Stomach (tissue), 9 donors: ENCODE results near the gene SLC35F2. TPM values are rescaled to one million over a fixed set of nuclear protein-coding genes. Genes with fewer than 3 reads are reported as not detected.

Experiments
- DNase-seq, 2 donors: peaks; one replicate each; pipeline versions ENCODE4 v3.0.0 to v3.0.0-alpha.2; 2013 to 2019
- H3K27ac ChIP-seq, 5 donors: fragments of 200-600 bp in 4 of 5; sonication (generic) in 4 of 5; one replicate each; pipeline ENCODE4 v1.5.1; 2013 to 2019; ENCODE audit warnings: mild to moderate bottlenecking in 1 of 5, moderate library complexity in 1 of 5
- H3K27me3 ChIP-seq, 3 donors: fragments of 200-600 bp; sonication (generic); one replicate each; pipeline ENCODE4 v1.5.1; 2017 to 2019; ENCODE audit warnings: mixed run types in 1 of 3
- H3K36me3 ChIP-seq, 4 donors: fragments of 200-600 bp; sonication (generic); 1 replicate in 3 of 4; 2 replicates in 1 of 4; pipeline ENCODE4 v1.5.1; 2016 to 2019
- H3K4me1 ChIP-seq, 4 donors: fragments of 200-600 bp; sonication (generic); one replicate each; pipeline ENCODE4 v1.5.1; 2016 to 2019
- H3K4me3 ChIP-seq, 4 donors: fragments of 200-600 bp; sonication (generic) in 3 of 4; one replicate each; pipeline ENCODE4 v1.5.1; 2016 to 2019; ENCODE audit warnings: mild to moderate bottlenecking in 1 of 4
- H3K9me3 ChIP-seq, 4 donors: fragments of 200-600 bp; sonication (generic); one replicate each; pipeline ENCODE4 v1.5.1; 2016 to 2019
- EP300 ChIP-seq: sonication (generic); formaldehyde crosslinking; IDR thresholded peaks from one replicate; pipeline ENCODE4 v1.6.1; 2017; ENCODE audit warnings: antibody characterized with exemption
- POLR2A ChIP-seq, 4 donors: fragments of 450-650 bp; IDR thresholded peaks; one replicate each; pipeline ENCODE4 v1.6.1; 2016; ENCODE audit warnings: antibody characterized with exemption in 4 of 4, control low read depth in 2 of 4, mild to moderate bottlenecking in 1 of 4, moderate library complexity in 1 of 4
- POLR2AphosphoS5 ChIP-seq, 3 donors: sonication (generic); formaldehyde crosslinking; IDR thresholded peaks; one replicate each; pipeline ENCODE4 v1.6.1; 2016; ENCODE audit warnings: antibody characterized with exemption in 3 of 3
- WGBS, 5 donors: extraction: QIAGEN DNeasy Blood & Tissue Kit in 3 of 5; methylation state at CpG; one replicate each; pipeline versions ENCODE4 v1.1.5 to v1.1.7; 2013 to 2018; 5-methylcytosine and 5-hydroxymethylcytosine counted together
- intact Hi-C: fragments of 100-400 bp; cut with DNase I; formaldehyde crosslinking; loops from one replicate; pipeline ENCODE4 v1.15.1; 2023; ENCODE audit warnings: low total_unique reads
- polyA plus RNA-seq, 3 donors: library from polyadenylated mRNA; stranded (reverse); fragments of 200-250 nt; gene quantifications; one replicate each; pipeline ENCODE4 v1.2.3, GENCODE V29; 2013
- total RNA-seq, 5 donors: library from RNA; depleted of rRNA; stranded (reverse); fragments of >200 nt; gene quantifications; one replicate each; pipeline versions ENCODE4 v1.1.0 to v1.2.3, GENCODE V29; 2014 to 2016
- TF ChIP-seq, protein P1 (sequence below), 7 experiments: fragments of 450-650 bp in 4 of 7; fragments of 200-600 bp in 3 of 7; sonication (generic) in 3 of 7; IDR thresholded peaks; one replicate each; pipeline ENCODE4 v1.5.1; 2016 to 2019; ENCODE audit warnings: antibody characterized with exemption in 7 of 7, control low read depth in 2 of 7, mild to moderate bottlenecking in 1 of 7
- donor health status: healthy with polysubstance abuse.
- donor health status: Bipolar disorder and iron deficiency.
- donor health status: healthy.

The SLC35F2 gene
- total and polyA plus RNA-seq, 8 donors: 1.8 to 21.2 (median 7.6) TPM

GRCh38 chr11:107752949-107753822, 105.4 kb downstream of the SLC35F2 start:
- intact Hi-C loops: no loop called here
- TF ChIP-seq, protein P1, sequence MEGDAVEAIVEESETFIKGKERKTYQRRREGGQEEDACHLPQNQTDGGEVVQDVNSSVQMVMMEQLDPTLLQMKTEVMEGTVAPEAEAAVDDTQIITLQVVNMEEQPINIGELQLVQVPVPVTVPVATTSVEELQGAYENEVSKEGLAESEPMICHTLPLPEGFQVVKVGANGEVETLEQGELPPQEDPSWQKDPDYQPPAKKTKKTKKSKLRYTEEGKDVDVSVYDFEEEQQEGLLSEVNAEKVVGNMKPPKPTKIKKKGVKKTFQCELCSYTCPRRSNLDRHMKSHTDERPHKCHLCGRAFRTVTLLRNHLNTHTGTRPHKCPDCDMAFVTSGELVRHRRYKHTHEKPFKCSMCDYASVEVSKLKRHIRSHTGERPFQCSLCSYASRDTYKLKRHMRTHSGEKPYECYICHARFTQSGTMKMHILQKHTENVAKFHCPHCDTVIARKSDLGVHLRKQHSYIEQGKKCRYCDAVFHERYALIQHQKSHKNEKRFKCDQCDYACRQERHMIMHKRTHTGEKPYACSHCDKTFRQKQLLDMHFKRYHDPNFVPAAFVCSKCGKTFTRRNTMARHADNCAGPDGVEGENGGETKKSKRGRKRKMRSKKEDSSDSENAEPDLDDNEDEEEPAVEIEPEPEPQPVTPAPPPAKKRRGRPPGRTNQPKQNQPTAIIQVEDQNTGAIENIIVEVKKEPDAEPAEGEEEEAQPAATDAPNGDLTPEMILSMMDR (IDR thresholded peaks at IDR 0.05): no peak
- TF ChIP-seq POLR2A (IDR thresholded peaks at IDR 0.05): no peak
- TF ChIP-seq EP300: no peak
- TF ChIP-seq POLR2AphosphoS5 (IDR thresholded peaks at IDR 0.05): no peak
- no peaks in the 10 kb centered on the region for H3K4me1 ChIP-seq
- no peaks in the 10 kb centered on the region for H3K9me3 ChIP-seq
- H3K27me3 ChIP-seq: no peaks in the 10 kb centered on the region
- no peak overlapping the region for H3K27ac ChIP-seq
- no peak overlapping the region for H3K4me3 ChIP-seq
- no peaks in the 10 kb centered on the region for H3K36me3 ChIP-seq
- WGBS, 5 donors: 44 to 81% (median 65%) methylated on average over 2 of the region's 2 CpGs
- DNase-seq: no peak

GRCh38 chr11:107752508-107752907, 106.1 kb downstream of the SLC35F2 start:
- WGBS, 5 donors: 60 to 75% (median 71%) methylated on average over 5 of the region's 5 CpGs
- intact Hi-C loops: no loop called here
- TF ChIP-seq POLR2AphosphoS5 (IDR thresholded peaks at IDR 0.05) (no peak), EP300 (no peak), POLR2A (IDR thresholded peaks at IDR 0.05) (no peak)
- TF ChIP-seq, protein P1 (IDR thresholded peaks at IDR 0.05): no peak
- H3K9me3 ChIP-seq: no peaks in the 10 kb centered on the region
- H3K27me3 ChIP-seq: no peaks in the 10 kb centered on the region
- no peak overlapping the region for H3K4me3 ChIP-seq
- no peak overlapping the region for H3K27ac ChIP-seq
- no peaks in the 10 kb centered on the region for H3K36me3 ChIP-seq
- no peaks in the 10 kb centered on the region for H3K4me1 ChIP-seq
- DNase-seq: no peak

- 74 to 91% (median 89%) methylated on average over 9 of the region's 9 CpGs for WGBS, 5 donors
- no peak for DNase-seq
- no peaks in the 10 kb centered on the region for H3K36me3 ChIP-seq
- no peaks in the 10 kb centered on the region for H3K4me1 ChIP-seq
- H3K27ac ChIP-seq: no peak overlapping the region
- intact Hi-C loops: no loop called here
- H3K4me3 ChIP-seq: no peak overlapping the region
- TF ChIP-seq, protein P1 (IDR thresholded peaks at IDR 0.05): no peak
- TF ChIP-seq POLR2A (IDR thresholded peaks at IDR 0.05) (no peak), EP300 (no peak), POLR2AphosphoS5 (IDR thresholded peaks at IDR 0.05) (no peak)
- H3K9me3 ChIP-seq: no peaks in the 10 kb centered on the region
- H3K27me3 ChIP-seq: no peaks in the 10 kb centered on the region
Measured at GRCh38 chr11:107751082-107751481, 107.5 kb downstream of the SLC35F2 start.

DNA sequence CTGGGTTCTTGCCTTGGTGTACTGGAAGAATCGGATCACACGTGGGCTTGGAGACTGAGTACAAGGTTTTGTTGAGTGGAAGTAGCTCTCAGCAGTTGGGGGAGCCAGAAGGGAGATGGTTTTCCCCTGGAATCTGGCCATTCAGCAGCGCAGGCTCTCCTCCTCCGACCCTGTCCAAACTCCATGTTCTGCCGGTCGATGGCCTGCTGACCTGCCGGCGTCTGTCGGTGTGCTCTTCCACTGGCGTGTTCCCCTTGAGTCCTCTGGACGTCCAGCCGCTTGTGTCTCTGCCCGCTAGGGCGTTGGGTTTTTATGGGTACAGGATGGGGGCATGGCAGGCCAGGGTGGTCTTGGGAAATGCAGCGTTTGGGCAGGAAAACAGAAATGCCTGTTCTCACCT, 108.3 kb downstream of the SLC35F2 start:
- H3K27me3 ChIP-seq: no peaks in the 10 kb centered on the region
- TF ChIP-seq POLR2A (IDR thresholded peaks at IDR 0.05) (no peak), EP300 (no peak), POLR2AphosphoS5 (IDR thresholded peaks at IDR 0.05) (no peak)
- TF ChIP-seq, protein P1 (IDR thresholded peaks at IDR 0.05): no peak
- no peaks in the 10 kb centered on the region for H3K36me3 ChIP-seq
- H3K27ac ChIP-seq: no peak overlapping the region
- no peak for DNase-seq
- WGBS, 5 donors: 82 to 90% (median 86%) methylated on average over 14 to 15 of the region's 15 CpGs
- H3K4me1 ChIP-seq: no peaks in the 10 kb centered on the region
- intact Hi-C loops: no loop called here
- H3K4me3 ChIP-seq: no peak overlapping the region
- no peaks in the 10 kb centered on the region for H3K9me3 ChIP-seq
